ENCODE results near the gene ARL4C.

Gene ARL4C

DNA sequence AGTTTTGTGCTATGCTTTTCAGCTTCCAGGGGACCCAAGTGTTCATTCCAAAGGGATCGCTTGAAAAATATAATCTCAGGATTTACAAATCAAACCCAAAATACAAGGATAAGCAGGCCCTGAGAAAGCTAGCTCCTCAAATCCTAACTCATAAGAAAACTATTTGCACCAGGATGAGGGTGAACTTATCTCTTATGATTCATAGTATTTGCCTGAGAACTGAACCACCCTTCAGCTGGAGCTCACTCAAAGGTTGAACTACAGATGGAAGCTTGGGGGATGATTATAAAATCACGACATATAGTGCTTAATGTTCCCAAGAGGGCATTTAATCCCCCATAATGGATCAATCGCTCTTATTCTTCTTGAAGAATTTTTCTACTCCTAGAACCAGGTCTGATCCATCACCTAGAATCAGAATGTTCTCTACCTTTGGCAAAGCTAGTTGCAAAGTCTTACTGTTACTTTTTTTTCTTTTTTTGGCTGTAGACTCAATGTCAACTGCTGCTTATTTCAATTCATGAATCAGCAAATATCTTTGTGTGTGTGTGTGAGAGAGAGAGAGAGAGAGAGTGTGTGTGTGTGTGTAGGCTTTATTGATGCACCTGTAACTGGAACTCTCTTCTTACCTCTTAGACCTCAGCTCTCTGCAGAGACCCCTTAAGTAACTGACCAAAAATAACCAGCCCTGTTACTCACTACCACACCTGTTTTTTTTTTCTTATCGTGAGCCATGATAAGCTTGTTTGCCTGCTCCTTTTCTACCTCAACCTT lies 44.8 kb downstream of the ARL4C start:
- TF ChIP-seq, protein P1, sequence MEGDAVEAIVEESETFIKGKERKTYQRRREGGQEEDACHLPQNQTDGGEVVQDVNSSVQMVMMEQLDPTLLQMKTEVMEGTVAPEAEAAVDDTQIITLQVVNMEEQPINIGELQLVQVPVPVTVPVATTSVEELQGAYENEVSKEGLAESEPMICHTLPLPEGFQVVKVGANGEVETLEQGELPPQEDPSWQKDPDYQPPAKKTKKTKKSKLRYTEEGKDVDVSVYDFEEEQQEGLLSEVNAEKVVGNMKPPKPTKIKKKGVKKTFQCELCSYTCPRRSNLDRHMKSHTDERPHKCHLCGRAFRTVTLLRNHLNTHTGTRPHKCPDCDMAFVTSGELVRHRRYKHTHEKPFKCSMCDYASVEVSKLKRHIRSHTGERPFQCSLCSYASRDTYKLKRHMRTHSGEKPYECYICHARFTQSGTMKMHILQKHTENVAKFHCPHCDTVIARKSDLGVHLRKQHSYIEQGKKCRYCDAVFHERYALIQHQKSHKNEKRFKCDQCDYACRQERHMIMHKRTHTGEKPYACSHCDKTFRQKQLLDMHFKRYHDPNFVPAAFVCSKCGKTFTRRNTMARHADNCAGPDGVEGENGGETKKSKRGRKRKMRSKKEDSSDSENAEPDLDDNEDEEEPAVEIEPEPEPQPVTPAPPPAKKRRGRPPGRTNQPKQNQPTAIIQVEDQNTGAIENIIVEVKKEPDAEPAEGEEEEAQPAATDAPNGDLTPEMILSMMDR (IDR thresholded peaks at IDR 0.05; ENCODE audit: borderline replicate concordance, insufficient read depth, low read depth, low read length) = no peak
- H3K4me3 ChIP-seq (ENCODE audit: low read depth, low read length) = no peak overlapping the region

DNA sequence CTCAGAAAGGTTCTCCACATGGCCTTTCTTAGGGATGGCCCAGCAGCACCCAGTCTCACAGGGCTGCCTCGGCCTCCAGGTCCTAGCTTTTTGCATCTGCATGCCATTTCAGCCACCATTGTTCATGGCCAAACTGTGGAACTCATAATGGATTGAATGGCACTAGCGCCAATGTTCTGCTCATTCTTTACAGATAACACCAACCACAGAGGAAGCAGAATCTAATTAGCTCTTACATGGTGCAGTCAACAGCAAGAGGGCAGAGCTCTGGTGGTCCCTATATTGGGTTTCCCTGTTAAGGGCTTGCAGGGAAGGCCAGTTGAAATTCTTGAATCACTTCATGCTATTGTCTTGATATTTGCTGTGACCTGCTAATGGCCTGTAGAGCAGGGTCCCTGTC lies 45.6 kb downstream of the ARL4C start:
- TF ChIP-seq, protein P1 (IDR thresholded peaks at IDR 0.05; ENCODE audit: borderline replicate concordance, insufficient read depth, low read depth, low read length) = no peak
- no peak overlapping the region for H3K4me3 ChIP-seq (ENCODE audit: low read depth, low read length)

DNA sequence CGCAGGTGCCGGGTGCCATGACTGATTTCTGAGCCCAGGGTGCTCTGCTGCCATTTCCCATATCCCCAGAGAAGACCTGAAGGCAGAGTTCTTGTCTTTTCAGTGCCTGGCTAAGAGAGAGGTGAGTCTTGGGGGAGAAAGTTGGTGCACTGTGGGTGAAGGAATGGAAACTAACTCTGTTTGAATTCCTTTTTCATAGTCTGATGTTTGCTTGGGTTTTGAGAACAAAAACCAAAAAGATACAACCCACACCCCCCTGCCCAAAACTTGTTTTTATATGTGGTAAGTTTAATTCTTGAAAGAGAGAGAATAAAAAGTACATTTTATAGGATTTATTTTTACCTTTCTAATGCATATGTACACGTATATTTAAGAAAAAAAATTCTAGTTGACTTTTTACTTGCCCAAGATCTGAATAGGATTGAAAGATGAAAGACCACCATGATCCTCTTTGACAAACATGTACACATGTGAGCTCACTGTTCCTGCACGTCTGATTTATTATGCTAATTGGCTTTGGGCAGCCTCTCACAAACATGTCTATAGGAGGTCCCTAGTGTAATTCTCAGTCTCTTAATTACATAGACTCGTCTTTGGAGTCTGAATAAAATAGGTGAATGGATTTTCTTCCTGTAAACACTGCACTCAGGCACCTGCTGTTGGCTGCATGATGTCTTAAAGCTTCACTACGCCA lies 46.3 kb downstream of the ARL4C start:
- H3K4me3 ChIP-seq (ENCODE audit: low read depth, low read length) = no peak overlapping the region
- TF ChIP-seq, protein P1 (IDR thresholded peaks at IDR 0.05; ENCODE audit: borderline replicate concordance, insufficient read depth, low read depth, low read length) = no peak

DNA sequence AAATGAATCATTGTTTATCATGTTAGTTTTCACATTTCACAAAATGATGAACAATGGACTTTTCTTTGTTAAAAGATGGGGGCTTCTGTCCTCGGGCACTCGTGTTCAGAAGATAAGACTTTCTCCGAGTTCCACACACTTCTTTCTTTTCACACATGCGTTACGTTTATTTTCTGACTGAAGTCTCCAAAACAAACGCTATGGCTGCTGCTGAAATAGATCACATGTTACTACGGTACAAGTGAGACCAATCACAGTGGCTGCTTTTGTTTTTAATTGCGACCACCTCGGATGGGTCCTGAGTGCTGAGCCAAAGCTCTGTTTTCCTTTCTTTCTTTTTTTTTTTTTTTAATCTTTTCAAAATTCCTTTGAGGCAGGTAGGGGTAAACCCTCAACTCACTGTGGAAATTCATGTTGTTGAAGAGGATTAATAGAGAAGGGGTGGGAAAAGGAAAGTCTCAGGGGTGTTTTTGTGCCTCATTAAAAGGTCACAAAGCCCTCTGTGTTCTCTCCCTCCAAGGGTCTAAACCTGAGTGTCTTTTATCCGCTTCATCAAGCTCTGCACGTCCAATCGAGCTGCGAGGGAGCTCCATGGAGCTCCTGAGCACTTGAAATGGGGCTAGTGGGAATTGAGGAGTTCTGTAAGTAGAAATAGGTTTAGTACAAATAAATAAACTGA lies 48.2 kb downstream of the ARL4C start:
- TF ChIP-seq, protein P1 (IDR thresholded peaks at IDR 0.05; ENCODE audit: borderline replicate concordance, insufficient read depth, low read depth, low read length) = no peak
- H3K4me3 ChIP-seq (ENCODE audit: low read depth, low read length) = no peak overlapping the region

DNA sequence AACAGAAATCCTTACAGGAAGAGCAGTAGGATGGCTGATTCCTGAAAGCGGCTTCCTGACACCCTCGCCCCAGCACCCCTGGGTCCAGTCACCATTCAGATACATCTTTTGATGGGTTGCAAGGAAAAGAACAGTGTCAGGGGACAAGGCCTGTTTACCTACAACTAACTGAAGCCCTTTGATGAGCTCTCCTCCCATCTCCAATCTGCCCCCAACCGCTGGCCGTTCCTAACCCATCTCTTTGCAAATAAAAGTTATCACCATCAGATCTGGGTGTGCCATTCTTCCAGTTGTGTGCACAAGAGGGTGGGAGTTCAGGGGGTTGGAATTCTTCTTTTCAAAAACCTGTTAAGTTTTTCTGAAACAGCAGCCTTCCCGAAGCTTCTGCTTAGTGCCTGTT lies 48.9 kb downstream of the ARL4C start:
- H3K4me3 ChIP-seq (ENCODE audit: low read depth, low read length) = no peak overlapping the region
- TF ChIP-seq, protein P1 (IDR thresholded peaks at IDR 0.05; ENCODE audit: borderline replicate concordance, insufficient read depth, low read depth, low read length) = no peak

DNA sequence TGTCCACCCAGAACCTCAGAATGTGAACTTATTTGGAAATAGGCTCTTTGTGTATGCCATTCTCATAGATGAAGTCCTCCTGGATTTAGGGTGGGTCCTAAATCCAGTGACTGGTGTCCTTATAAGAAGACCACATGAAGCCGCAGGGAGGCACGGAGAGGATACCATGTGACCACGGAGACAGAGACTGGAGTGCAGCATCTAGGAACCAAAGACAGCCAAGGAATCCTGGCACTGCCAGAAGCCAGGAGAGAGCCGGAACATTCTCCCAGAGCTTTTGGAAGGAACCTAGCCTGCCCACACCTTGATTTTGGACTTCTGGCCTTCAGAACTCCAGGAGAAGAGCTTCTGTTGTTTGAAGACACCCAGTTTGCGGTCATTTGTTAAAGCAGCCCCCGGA lies 49.7 kb downstream of the ARL4C start:
- H3K4me3 ChIP-seq (ENCODE audit: low read depth, low read length) = no peak overlapping the region
- TF ChIP-seq, protein P1 (IDR thresholded peaks at IDR 0.05; ENCODE audit: borderline replicate concordance, insufficient read depth, low read depth, low read length) = no peak

All from GM12875 (cell line).